ENCODE measurements around the gene THEMIS.

The THEMIS gene

DNA sequence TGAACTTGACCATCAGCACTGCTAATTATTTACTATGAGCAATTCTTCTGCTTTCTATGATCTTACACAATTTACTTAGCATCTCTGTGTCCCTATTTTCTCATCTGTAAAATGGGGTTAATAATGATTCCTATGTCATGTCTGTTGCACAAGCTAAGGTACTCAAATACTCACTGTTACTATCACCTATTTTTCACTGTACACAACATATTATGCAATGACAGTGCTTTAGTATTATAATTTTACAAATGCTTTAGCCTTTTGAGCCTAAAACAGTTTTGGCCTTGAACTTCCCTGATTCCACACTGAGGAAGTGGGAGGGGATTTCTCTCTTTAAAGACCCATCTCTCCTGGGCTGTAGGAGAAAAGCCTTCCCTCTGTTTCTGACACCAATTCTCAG lies 36.9 kb upstream of the THEMIS start:
- TF ChIP-seq, protein P1, sequence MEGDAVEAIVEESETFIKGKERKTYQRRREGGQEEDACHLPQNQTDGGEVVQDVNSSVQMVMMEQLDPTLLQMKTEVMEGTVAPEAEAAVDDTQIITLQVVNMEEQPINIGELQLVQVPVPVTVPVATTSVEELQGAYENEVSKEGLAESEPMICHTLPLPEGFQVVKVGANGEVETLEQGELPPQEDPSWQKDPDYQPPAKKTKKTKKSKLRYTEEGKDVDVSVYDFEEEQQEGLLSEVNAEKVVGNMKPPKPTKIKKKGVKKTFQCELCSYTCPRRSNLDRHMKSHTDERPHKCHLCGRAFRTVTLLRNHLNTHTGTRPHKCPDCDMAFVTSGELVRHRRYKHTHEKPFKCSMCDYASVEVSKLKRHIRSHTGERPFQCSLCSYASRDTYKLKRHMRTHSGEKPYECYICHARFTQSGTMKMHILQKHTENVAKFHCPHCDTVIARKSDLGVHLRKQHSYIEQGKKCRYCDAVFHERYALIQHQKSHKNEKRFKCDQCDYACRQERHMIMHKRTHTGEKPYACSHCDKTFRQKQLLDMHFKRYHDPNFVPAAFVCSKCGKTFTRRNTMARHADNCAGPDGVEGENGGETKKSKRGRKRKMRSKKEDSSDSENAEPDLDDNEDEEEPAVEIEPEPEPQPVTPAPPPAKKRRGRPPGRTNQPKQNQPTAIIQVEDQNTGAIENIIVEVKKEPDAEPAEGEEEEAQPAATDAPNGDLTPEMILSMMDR (IDR thresholded peaks at IDR 0.05) = no peak

DNA sequence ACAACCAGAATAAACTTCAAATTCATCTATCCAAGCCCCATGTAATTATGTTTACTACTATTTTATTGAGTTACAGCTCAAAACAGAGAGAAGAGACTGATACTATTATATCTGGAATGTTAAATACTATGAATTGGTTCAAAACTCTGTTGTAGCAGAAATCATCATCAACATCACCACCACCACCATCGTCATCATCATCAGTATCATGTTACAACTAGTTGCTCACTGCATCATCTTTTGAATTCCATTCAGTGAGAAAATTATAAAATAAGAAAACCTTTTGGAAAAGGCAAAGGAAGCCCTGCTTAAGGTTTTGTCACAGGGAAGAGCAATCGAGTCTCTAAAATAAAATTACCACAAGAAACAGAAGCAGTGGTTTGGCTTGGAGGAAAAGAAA lies 36.2 kb upstream of the THEMIS start:
- TF ChIP-seq, protein P1 (IDR thresholded peaks at IDR 0.05) = no peak

DNA sequence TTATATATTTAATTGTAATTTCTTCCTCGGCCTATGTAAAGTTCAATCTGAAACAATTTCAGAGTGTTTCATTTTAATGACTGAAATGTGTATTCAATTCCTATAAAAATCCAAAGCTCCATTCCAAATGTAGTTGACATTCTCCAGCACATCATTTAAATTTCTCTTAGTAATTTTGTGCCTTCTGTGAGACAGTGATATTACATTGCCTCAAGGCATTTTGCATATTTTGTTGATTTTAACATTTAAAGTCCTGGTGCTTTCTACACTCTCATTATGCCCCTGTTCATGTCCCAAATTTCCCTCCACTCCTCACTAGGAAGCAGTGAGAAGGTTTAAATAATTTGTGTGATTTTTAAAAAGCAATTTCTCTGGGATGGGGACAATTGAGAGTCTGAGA lies 34.1 kb upstream of the THEMIS start:
- TF ChIP-seq, protein P1 (IDR thresholded peaks at IDR 0.05) = no peak

DNA sequence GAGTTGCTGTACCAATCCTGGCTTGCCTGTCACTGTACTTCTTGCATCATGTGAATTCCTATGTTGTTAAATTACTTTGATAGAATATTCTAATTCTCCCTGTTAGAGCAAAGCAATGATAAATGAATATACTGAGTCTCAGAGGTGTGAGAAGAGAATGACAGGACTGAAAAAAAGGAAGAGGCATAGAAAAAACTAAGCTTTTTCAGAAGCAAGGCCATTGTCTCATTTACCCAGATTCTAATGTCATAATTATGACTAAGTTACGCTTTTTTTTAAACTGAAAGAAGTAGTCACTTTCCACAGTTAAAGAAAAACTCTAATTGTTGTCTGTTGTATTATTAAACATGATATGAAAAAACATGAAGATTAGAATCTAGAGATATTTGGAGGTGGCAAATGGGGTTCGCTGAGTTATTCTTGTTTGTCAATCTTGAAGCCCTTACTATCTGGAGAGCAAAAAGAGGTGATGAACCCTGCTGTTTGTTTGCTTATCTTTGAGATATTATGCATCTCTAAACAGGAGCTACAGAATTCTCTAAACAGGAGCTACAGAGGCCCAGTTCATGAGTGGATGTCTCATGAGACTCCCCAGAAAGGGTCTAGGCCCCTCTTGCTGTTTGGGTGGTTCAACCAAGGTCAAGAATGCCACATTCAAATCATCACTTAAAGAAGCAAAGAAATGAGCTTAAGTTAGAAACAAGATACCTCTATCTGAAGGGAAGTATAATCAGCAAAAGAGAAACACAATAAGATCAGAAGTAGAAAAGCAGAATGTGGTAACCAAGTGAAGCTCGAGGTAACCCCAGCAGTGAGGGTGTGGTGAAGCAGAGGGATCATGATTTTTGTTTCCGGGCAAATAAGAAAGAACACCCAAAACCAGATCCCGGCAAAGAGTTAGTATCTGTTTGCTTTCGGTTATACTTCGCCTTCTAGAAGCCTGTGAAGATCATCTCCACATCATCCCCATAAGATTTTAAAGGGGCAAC lies 33.3 kb upstream of the THEMIS start:
- TF ChIP-seq, protein P1 (IDR thresholded peaks at IDR 0.05) = no peak

DNA sequence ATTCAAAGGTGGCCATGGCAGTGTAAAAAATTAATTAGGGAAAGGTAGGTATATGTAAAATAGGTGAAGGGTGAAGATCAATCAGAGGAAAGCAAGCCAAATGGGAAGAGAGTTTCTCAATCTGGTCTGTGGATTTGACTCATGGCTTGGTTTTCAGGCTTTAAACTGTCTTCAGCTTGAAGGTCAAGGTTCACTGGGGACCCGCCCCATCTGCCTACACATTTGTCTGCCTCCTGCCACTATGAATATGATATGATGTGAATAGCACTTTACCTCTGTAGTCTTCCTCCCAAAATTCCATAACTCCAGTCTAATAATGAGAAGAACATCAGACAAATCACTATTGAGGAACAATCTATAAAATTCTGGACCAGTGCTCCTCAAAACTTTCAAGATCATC lies 32.3 kb upstream of the THEMIS start:
- TF ChIP-seq, protein P1 (IDR thresholded peaks at IDR 0.05) = no peak

DNA sequence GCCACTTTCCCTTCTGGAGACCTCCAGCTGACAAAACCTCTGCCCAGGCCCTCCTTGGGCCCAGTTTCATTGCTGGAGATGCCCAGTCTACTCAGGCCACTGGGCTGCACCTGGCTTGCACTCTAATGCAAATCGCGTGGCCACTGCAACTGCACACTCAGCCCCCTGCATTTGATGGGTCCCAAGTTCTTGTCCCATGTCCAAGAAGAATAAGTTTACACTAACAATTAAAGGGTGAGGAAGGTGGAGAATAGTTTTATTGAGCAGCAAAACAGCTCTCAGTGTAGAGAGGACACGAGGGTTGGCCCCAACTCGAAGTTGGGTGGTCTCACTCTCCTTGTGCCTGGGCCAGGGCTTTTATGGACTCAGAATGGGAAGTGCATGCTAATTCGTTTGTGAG lies 31.9 kb upstream of the THEMIS start:
- TF ChIP-seq, protein P1 (IDR thresholded peaks at IDR 0.05) = no peak

DNA sequence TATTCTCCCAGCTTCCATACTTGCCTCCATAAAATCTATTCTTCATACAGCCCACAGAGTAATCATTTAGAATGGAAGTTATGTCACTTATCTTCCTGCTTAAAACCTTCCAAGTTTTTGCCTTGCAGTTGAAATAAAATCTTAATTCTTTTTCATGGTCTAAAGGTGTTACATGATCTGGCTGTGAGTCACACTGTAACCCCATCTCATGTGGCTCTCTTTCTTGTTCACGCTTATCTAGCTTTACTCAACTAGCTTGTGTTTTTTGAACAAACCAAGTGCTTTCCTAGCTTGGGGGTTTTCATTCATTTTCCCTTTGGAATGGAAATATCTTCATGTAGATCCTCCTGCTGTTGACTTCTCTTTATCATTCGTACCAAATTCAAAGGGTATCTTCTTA lies 23.6 kb upstream of the THEMIS start:
- TF ChIP-seq, protein P1 (IDR thresholded peaks at IDR 0.05) = no peak
